ENCODE results near the gene MCRIP2. TPM values are rescaled to one million over a fixed set of nuclear protein-coding genes. Genes with fewer than 3 reads are reported as not detected.

Gene MCRIP2
- total RNA-seq, 1 experiment from 2014 or later: 44.6 TPM

DNA sequence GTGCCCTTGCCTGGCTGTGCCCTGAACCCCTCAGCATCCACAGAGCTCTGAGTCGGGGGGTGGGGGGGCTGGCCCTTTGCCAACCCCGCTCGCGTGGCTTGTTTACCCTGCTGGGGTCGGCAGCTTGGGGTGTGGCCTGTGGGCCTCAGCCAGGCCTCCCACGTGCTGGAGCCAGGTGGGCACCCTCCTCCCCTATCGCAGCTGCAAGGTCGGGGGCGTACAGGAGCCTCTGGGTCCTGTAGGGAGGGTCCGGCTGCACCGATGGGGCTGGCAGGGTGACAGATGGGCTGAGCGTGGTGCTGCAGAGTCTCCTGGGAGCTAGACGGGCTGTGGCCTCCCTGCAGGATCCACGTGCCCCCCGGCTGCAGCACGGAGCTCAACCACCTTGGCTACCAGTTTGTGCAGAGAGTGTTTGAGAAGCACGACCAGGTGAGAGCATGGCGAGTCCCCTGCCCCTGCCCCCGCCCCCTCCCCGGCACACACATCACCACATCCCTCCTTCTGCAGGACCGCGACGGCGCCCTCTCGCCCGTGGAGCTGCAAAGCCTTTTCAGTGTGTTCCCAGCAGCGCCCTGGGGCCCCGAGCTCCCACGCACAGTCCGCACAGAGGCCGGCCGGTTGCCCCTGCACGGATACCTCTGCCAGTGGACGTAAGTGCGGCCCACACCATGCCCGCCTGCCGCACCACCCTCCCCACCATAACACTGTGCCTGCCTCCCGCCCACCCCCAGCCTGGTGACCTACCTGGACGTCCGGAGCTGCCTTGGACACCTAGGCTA lies 29.9 kb downstream of the MCRIP2 start:
- no peak for TF ChIP-seq CTCF (IDR thresholded peaks at IDR 0.05; ENCODE audit: unreplicated experiment)
- H3K36me3 Mint-ChIP-seq (ENCODE audit: insufficient read depth, unreplicated experiment): peaks cover 50% of the 10 kb centered on the region
- ChIA-PET CTCF (interaction anchor here (0.6 to 1.7 kb wide), 2 partner anchors 9 to 1218 kb away, joined by 3 to 4 read pairs; no protein-coding TSS in a partner anchor), POLR2A (no interaction called here)
- H3K9me3 Mint-ChIP-seq (ENCODE audit: unreplicated experiment): no peaks in the 10 kb centered on the region
- no peak overlapping the region for H3K27ac Mint-ChIP-seq (ENCODE audit: low read depth, unreplicated experiment)
- intact Hi-C loops (cut with micrococcal nuclease): no loop called here
- DNase-seq (ENCODE audit: unreplicated experiment): no peak
- no TSS peak for BruUV-seq (replicated peaks)
- H3K4me3 Mint-ChIP-seq (ENCODE audit: unreplicated experiment): no peak overlapping the region
- H3K27me3 Mint-ChIP-seq (ENCODE audit: insufficient read depth, unreplicated experiment): no peaks in the 10 kb centered on the region
- no peaks in the 10 kb centered on the region for H3K4me1 Mint-ChIP-seq (ENCODE audit: insufficient read depth, unreplicated experiment)

GRCh38 chr16:672371-672770 lies 30.7 kb downstream of the MCRIP2 start:
- no peak for DNase-seq (ENCODE audit: unreplicated experiment)
- Mint-ChIP-seq H3K4me3 (ENCODE audit: unreplicated experiment) (no peak overlapping the region), H3K4me1 (ENCODE audit: insufficient read depth, unreplicated experiment) (no peaks in the 10 kb centered on the region), H3K27me3 (ENCODE audit: insufficient read depth, unreplicated experiment) (no peaks in the 10 kb centered on the region), H3K27ac (ENCODE audit: low read depth, unreplicated experiment) (no peak overlapping the region), H3K9me3 (ENCODE audit: unreplicated experiment) (no peaks in the 10 kb centered on the region), H3K36me3 (ENCODE audit: insufficient read depth, unreplicated experiment) (peaks cover 50% of the 10 kb centered on the region)
- CTCF ChIA-PET: interaction anchor here (0.6 kb wide), 1 partner anchor 77 kb away, joined by 4 read pairs; no protein-coding TSS in a partner anchor
- intact Hi-C loops (cut with micrococcal nuclease): no loop called here
- POLR2A ChIA-PET: no interaction called here
- BruUV-seq (replicated peaks): TSS peak; percentile 12
- no peak for TF ChIP-seq CTCF (IDR thresholded peaks at IDR 0.05; ENCODE audit: unreplicated experiment)

- no peak for TF ChIP-seq CTCF (IDR thresholded peaks at IDR 0.05; ENCODE audit: unreplicated experiment)
- no peak overlapping the region for H3K4me3 Mint-ChIP-seq (ENCODE audit: unreplicated experiment)
- ChIA-PET CTCF (interaction anchor here (0.6 kb wide), 1 partner anchor 76 kb away, joined by 4 read pairs; no protein-coding TSS in a partner anchor), POLR2A (interaction anchor here (0.7 to 1.3 kb wide), 5 partner anchors 10 to 46 kb away, joined by 3 to 4 read pairs (median 4); partner anchors contain the start of gene JMJD8)
- DNase-seq (ENCODE audit: unreplicated experiment): no peak
- H3K9me3 Mint-ChIP-seq (ENCODE audit: unreplicated experiment): no peaks in the 10 kb centered on the region
- no TSS peak for BruUV-seq (replicated peaks)
- H3K27ac Mint-ChIP-seq (ENCODE audit: low read depth, unreplicated experiment): no peak overlapping the region
- no peaks in the 10 kb centered on the region for H3K4me1 Mint-ChIP-seq (ENCODE audit: insufficient read depth, unreplicated experiment)
- intact Hi-C loops (cut with micrococcal nuclease): no loop called here
- H3K36me3 Mint-ChIP-seq (ENCODE audit: insufficient read depth, unreplicated experiment): peaks cover 50% of the 10 kb centered on the region
- no peaks in the 10 kb centered on the region for H3K27me3 Mint-ChIP-seq (ENCODE audit: insufficient read depth, unreplicated experiment)
Measured at GRCh38 chr16:672851-673250, 31.2 kb downstream of the MCRIP2 start.

DNA sequence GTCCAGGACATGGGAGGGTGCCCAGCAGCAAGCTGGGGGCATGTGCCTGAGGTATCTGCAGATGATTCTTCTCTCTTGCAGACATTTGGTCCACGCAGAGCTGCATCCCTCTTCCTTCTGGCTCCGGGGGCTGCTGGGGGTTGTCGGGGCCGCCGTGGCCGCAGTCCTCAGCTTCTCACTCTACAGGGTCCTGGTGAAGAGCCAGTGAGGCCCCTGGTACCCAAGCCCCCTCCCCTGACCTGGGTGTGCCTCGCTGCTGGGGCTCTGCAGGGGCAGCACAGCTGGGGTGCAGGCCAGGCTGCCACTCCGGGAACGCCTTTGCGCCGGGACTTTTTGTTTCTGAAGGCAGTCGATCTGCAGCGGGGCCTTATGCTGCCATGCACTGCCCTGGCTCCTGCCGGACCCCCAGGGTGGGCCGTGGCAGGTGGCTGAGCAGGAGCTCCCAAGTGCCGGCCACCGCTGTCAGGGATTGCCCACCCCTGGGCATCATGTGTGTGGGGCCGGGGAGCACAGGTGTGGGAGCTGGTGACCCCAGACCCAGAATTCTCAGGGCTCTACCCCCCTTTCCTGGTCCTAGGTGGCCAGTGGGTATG lies 31.9 kb downstream of the MCRIP2 start:
- TF ChIP-seq CTCF (IDR thresholded peaks at IDR 0.05; ENCODE audit: unreplicated experiment): no peak
- Mint-ChIP-seq H3K9me3 (ENCODE audit: unreplicated experiment) (no peaks in the 10 kb centered on the region), H3K27me3 (ENCODE audit: insufficient read depth, unreplicated experiment) (no peaks in the 10 kb centered on the region), H3K36me3 (ENCODE audit: insufficient read depth, unreplicated experiment) (peaks cover 50% of the 10 kb centered on the region), H3K4me1 (ENCODE audit: insufficient read depth, unreplicated experiment) (no peaks in the 10 kb centered on the region), H3K4me3 (ENCODE audit: unreplicated experiment) (no peak overlapping the region), H3K27ac (ENCODE audit: low read depth, unreplicated experiment) (peak overlapping the region; percentile 27)
- ChIA-PET CTCF (no interaction called here), POLR2A (interaction anchor here (0.7 to 1.3 kb wide), 5 partner anchors 9 to 47 kb away, joined by 3 to 4 read pairs (median 4); partner anchors contain the start of gene JMJD8)
- no peak for DNase-seq (ENCODE audit: unreplicated experiment)
- TSS peak; percentile 44 for BruUV-seq (replicated peaks)
- intact Hi-C loops (cut with micrococcal nuclease): no loop called here
